Measurements from ENCODE around the gene KCNK13. TPM values are rescaled to one million over a fixed set of nuclear protein-coding genes. Genes with fewer than 3 reads are reported as not detected.

KCNK13 gene
- polyA plus RNA-seq, 1 donor (not counting 4 experiments of a cell fraction or from before 2014, with no cell fraction given) = 0.03 TPM

- dilution Hi-C loops (cut with MboI; ENCODE audit: extremely low pct_ligation_motif_present, low sequenced_read_pairs) = no loop called here
- no peak for FAIRE-seq
- H3K79me2 ChIP-seq (ENCODE audit: control insufficient read depth, insufficient read depth, low read length) = no peaks in the 10 kb centered on the region
Measured at GRCh38 chr14:90159688-90160087, 97.9 kb downstream of the KCNK13 start.

GRCh38 chr14:90161129-90161528 lies 99.3 kb downstream of the KCNK13 start:
- H3K27ac ChIP-seq (ENCODE audit: control insufficient read depth, insufficient read depth, low read length) = no peak overlapping the region
- no peaks in the 10 kb centered on the region for H3K9me1 ChIP-seq (ENCODE audit: control insufficient read depth, extremely low read depth, insufficient read depth, low read length)
- no peaks in the 10 kb centered on the region for H3K9me3 ChIP-seq (ENCODE audit: control insufficient read depth, low read depth, low read length)
- H2AFZ ChIP-seq (ENCODE audit: control insufficient read depth, low read length) = no peak overlapping the region
- DNase-seq (ENCODE audit: low read depth, low spot score) (no peak), FAIRE-seq (no peak)
- H4K20me1 ChIP-seq (ENCODE audit: control insufficient read depth, extremely low read depth, insufficient read depth, low read length) = no peaks in the 10 kb centered on the region
- no peak overlapping the region for H3K9ac ChIP-seq (ENCODE audit: control insufficient read depth, extremely low read depth, insufficient read depth, low read length)
- no peaks in the 10 kb centered on the region for H3K36me3 ChIP-seq (ENCODE audit: control insufficient read depth in 2 of 2, extremely low read depth in 1 of 2, insufficient read depth in 2 of 2, low read length in 2 of 2)
- no peak overlapping the region for H3K4me2 ChIP-seq (ENCODE audit: control insufficient read depth, extremely low read depth, insufficient read depth, low read depth, low read length)
- no peak for TF ChIP-seq EZH2 (IDR thresholded peaks at IDR 0.05; ENCODE audit: low read length)
- no peak for TF ChIP-seq CTCF (optimal IDR thresholded peaks at IDR 0.05 in 1 of 3, IDR thresholded peaks at IDR 0.05 in 1 of 3, conservative IDR thresholded peaks at IDR 0.05 in 1 of 3; ENCODE audit: extremely low read depth in 1 of 3, insufficient read depth in 2 of 3, low read length in 3 of 3)
- no peaks in the 10 kb centered on the region for H3K79me2 ChIP-seq (ENCODE audit: control insufficient read depth, insufficient read depth, low read length)
- no peaks in the 10 kb centered on the region for H3K27me3 ChIP-seq (ENCODE audit: control insufficient read depth, extremely low read depth, insufficient read depth, low read length)
- dilution Hi-C loops (cut with MboI; ENCODE audit: extremely low pct_ligation_motif_present, low sequenced_read_pairs) = no loop called here
- no peaks in the 10 kb centered on the region for H3K4me1 ChIP-seq (ENCODE audit: control insufficient read depth, extremely low read depth, insufficient read depth, low read length)
- no peak overlapping the region for H3K4me3 ChIP-seq (ENCODE audit: control insufficient read depth in 2 of 3, extremely low read depth in 1 of 3, insufficient read depth in 2 of 3, low read depth in 1 of 3, low read length in 3 of 3)

More at GRCh38 chr14:90159688-90160087, 97.9 kb downstream of the KCNK13 start:
- H3K36me3 ChIP-seq (ENCODE audit: control insufficient read depth in 2 of 2, extremely low read depth in 1 of 2, insufficient read depth in 2 of 2, low read length in 2 of 2) = no peaks in the 10 kb centered on the region
- H3K9me3 ChIP-seq (ENCODE audit: control insufficient read depth, low read depth, low read length) = no peaks in the 10 kb centered on the region
- DNase-seq (ENCODE audit: low read depth, low spot score) = no peak
- H3K4me3 ChIP-seq (ENCODE audit: control insufficient read depth in 2 of 3, extremely low read depth in 1 of 3, insufficient read depth in 2 of 3, low read depth in 1 of 3, low read length in 3 of 3) = no peak overlapping the region
- H3K4me1 ChIP-seq (ENCODE audit: control insufficient read depth, extremely low read depth, insufficient read depth, low read length) = no peaks in the 10 kb centered on the region
- no peak overlapping the region for H3K27ac ChIP-seq (ENCODE audit: control insufficient read depth, insufficient read depth, low read length)
- H2AFZ ChIP-seq (ENCODE audit: control insufficient read depth, low read length) = no peak overlapping the region
- no peaks in the 10 kb centered on the region for H4K20me1 ChIP-seq (ENCODE audit: control insufficient read depth, extremely low read depth, insufficient read depth, low read length)
- H3K9ac ChIP-seq (ENCODE audit: control insufficient read depth, extremely low read depth, insufficient read depth, low read length) = no peak overlapping the region
- TF ChIP-seq EZH2 (IDR thresholded peaks at IDR 0.05; ENCODE audit: low read length) = no peak
- no peak for TF ChIP-seq CTCF (optimal IDR thresholded peaks at IDR 0.05 in 1 of 3, IDR thresholded peaks at IDR 0.05 in 1 of 3, conservative IDR thresholded peaks at IDR 0.05 in 1 of 3; ENCODE audit: extremely low read depth in 1 of 3, insufficient read depth in 2 of 3, low read length in 3 of 3)
- no peak overlapping the region for H3K4me2 ChIP-seq (ENCODE audit: control insufficient read depth, extremely low read depth, insufficient read depth, low read depth, low read length)
- no peaks in the 10 kb centered on the region for H3K9me1 ChIP-seq (ENCODE audit: control insufficient read depth, extremely low read depth, insufficient read depth, low read length)
- no peaks in the 10 kb centered on the region for H3K27me3 ChIP-seq (ENCODE audit: control insufficient read depth, extremely low read depth, insufficient read depth, low read length)
